Upper lobe of left lung (tissue), 6 donors: ENCODE data around the gene UNCX. TPM values are rescaled to one million over a fixed set of nuclear protein-coding genes. Genes with fewer than 3 reads are reported as not detected.

Experiments used
- ATAC-seq, 2 donors: fragments of 200-7000 bp; cut with Tn5 transposase; one replicate each; pipeline ENCODE4 v1.9.1; 2022; ENCODE audit warnings: mild to moderate bottlenecking in 2 of 2, moderate library complexity in 2 of 2; ENCODE audit not compliant: low FRiP score in 2 of 2
- DNase-seq, 2 donors: peaks; one replicate each; pipeline ENCODE4 v3.0.0-alpha.2; 2019 to 2020
- H3K27ac ChIP-seq, 4 donors: fragments of 200-600 bp; sonication (generic); one replicate each; pipeline ENCODE4 v1.5.1; 2016 to 2019
- H3K27me3 ChIP-seq, 4 donors: fragments of 200-600 bp; sonication (generic); one replicate each; pipeline ENCODE4 v1.5.1; 2017 to 2019
- H3K36me3 ChIP-seq, 4 donors: fragments of 200-600 bp; sonication (generic); one replicate each; pipeline ENCODE4 v1.5.1; 2016 to 2019
- H3K4me1 ChIP-seq, 4 donors: fragments of 200-600 bp; sonication (generic); one replicate each; pipeline ENCODE4 v1.5.1; 2018 to 2019
- H3K4me3 ChIP-seq, 4 donors: fragments of 200-600 bp; sonication (generic); one replicate each; pipeline ENCODE4 v1.5.1; 2017 to 2019; ENCODE audit warnings: mild to moderate bottlenecking in 2 of 4, moderate library complexity in 1 of 4
- H3K9me3 ChIP-seq, 4 donors: fragments of 200-600 bp; sonication (generic); one replicate each; pipeline ENCODE4 v1.5.1; 2018 to 2019
- CTCF ChIP-seq, 6 experiments: fragments of 450-650 bp in 4 of 6; fragments of 200-600 bp in 2 of 6; sonication (generic) in 2 of 6; IDR thresholded peaks; one replicate each; pipeline ENCODE4 v1.5.1; 2016 to 2019; ENCODE audit warnings: antibody characterized with exemption in 6 of 6
- EP300 ChIP-seq, 4 donors: sonication (generic); formaldehyde crosslinking; IDR thresholded peaks; one replicate each; pipeline ENCODE4 v1.5.1; 2017; ENCODE audit warnings: antibody characterized with exemption in 4 of 4, control low read depth in 2 of 4
- POLR2A ChIP-seq, 4 donors: fragments of 450-650 bp; IDR thresholded peaks; one replicate each; pipeline ENCODE4 v1.5.1; 2016 to 2017; ENCODE audit warnings: antibody characterized with exemption in 4 of 4, mild to moderate bottlenecking in 2 of 4
- POLR2AphosphoS5 ChIP-seq, 2 donors: sonication (generic); formaldehyde crosslinking; IDR thresholded peaks; one replicate each; pipeline ENCODE4 v1.5.1; 2017; ENCODE audit warnings: antibody characterized with exemption in 2 of 2
- WGBS, 2 donors: methylation state at CpG; one replicate each; pipeline ENCODE4 v1.1.5; 2017 to 2018; 5-methylcytosine and 5-hydroxymethylcytosine counted together
- total RNA-seq, 6 donors: library from RNA; depleted of rRNA in 4 of 6; stranded (reverse); fragments of >200 nt in 4 of 6; gene quantifications; one replicate each; pipeline versions ENCODE4 v1.1.0 to v1.2.1, GENCODE V29; 2016 to 2021
- donor health status: DM: no; HTN: no; CAD: no; lungs with moderate emphysema.
- donor health status: DM: no; HTN: yes; CAD: no; lungs with severe emphysema.

UNCX gene
- total RNA-seq, 6 donors from 2014 or later, result not detected

GRCh38 chr7:1262441-1262840 lies 29.8 kb downstream of the UNCX start:
- ATAC-seq, result no peak
- Histone ChIP-seq H3K4me1 (no peaks in the 10 kb centered on the region), H3K27ac (no peak overlapping the region), H3K4me3 (no peak overlapping the region), H3K36me3 (no peaks in the 10 kb centered on the region), H3K27me3 (peaks cover 0 to 9% (median 2%) of the 10 kb centered on the region in 4 donors), H3K9me3 (no peaks in the 10 kb centered on the region)
- no peak for DNase-seq
- WGBS, 2 donors, result 75 to 76% methylated on average over 12 to 13 of the region's 13 CpGs
- TF ChIP-seq POLR2AphosphoS5 (IDR thresholded peaks at IDR 0.05), result no peak
- TF ChIP-seq EP300 (IDR thresholded peaks at IDR 0.05), result no peak
- no peak for TF ChIP-seq CTCF (IDR thresholded peaks at IDR 0.05)
- TF ChIP-seq POLR2A (IDR thresholded peaks at IDR 0.05), result no peak

GRCh38 chr7:1263391-1263951 lies 30.8 kb downstream of the UNCX start:
- 83 to 86% methylated on average over 19 to 28 of the region's 28 CpGs for WGBS, 2 donors

GRCh38 chr7:1264345-1265280 lies 31.9 kb downstream of the UNCX start:
- peak in 1 of 2 donors; percentile 45 for DNase-seq
- Histone ChIP-seq H3K27me3 (peaks cover 0 to 9% (median 1%) of the 10 kb centered on the region in 4 donors), H3K4me3 (no peak overlapping the region), H3K27ac (no peak overlapping the region), H3K36me3 (no peaks in the 10 kb centered on the region), H3K9me3 (no peaks in the 10 kb centered on the region), H3K4me1 (no peaks in the 10 kb centered on the region)
- WGBS, 2 donors, result 61 to 72% methylated on average over 12 to 30 of the region's 30 CpGs
- ATAC-seq, result no peak
- TF ChIP-seq CTCF (IDR thresholded peaks at IDR 0.05) (no peak), POLR2AphosphoS5 (IDR thresholded peaks at IDR 0.05) (no peak), EP300 (IDR thresholded peaks at IDR 0.05) (no peak), POLR2A (IDR thresholded peaks at IDR 0.05) (no peak)

More at GRCh38 chr7:1263391-1263951, 30.8 kb downstream of the UNCX start:
- Histone ChIP-seq H3K9me3 (no peaks in the 10 kb centered on the region), H3K36me3 (no peaks in the 10 kb centered on the region), H3K4me1 (no peaks in the 10 kb centered on the region), H3K27ac (no peak overlapping the region), H3K27me3 (peaks cover 0 to 9% (median 2%) of the 10 kb centered on the region in 4 donors), H3K4me3 (no peak overlapping the region)
- DNase-seq, result peak in 1 of 2 donors; percentile 71
- TF ChIP-seq CTCF (IDR thresholded peaks at IDR 0.05) (no peak), EP300 (IDR thresholded peaks at IDR 0.05) (no peak), POLR2AphosphoS5 (IDR thresholded peaks at IDR 0.05) (no peak), POLR2A (IDR thresholded peaks at IDR 0.05) (no peak)
- no peak for ATAC-seq

- H3K27ac ChIP-seq, result no peak overlapping the region
- H3K36me3 ChIP-seq, result no peaks in the 10 kb centered on the region
- peaks cover 0 to 24% (median 1%) of the 10 kb centered on the region in 4 donors for H3K27me3 ChIP-seq
- ATAC-seq (no peak), DNase-seq (peak in 1 of 2 donors; percentile 80)
- no peaks in the 10 kb centered on the region for H3K4me1 ChIP-seq
- TF ChIP-seq CTCF (IDR thresholded peaks at IDR 0.05), result no peak
- peaks cover 0 to 3% (median 0%) of the 10 kb centered on the region in 4 donors for H3K9me3 ChIP-seq
- H3K4me3 ChIP-seq, result no peak overlapping the region
- WGBS, 2 donors, result 74 to 78% methylated on average over 16 to 31 of the region's 31 CpGs
Measured at GRCh38 chr7:1267016-1267900, 34.6 kb downstream of the UNCX start.
